Endodermal cell (in vitro differentiated cells): ENCODE data around the gene MAML1. TPM values are rescaled to one million over a fixed set of nuclear protein-coding genes. Genes with fewer than 3 reads are reported as not detected.
A peak's percentile ranks its signal among the peaks of the same experiment; 100 is the strongest.
"Not testable (repeated sequence)": the region's sequence is repeated elsewhere in the genome, so short reads cannot be mapped to it uniquely, and the experiment has no call there.

Source experiments
- DNase-seq: peaks from one replicate; pipeline ENCODE4 v3.0.0-alpha.2; 2017
- H3K27ac ChIP-seq: 2 replicates; pipeline ENCODE4 v1.5.1; 2013; ENCODE audit warnings: mild to moderate bottlenecking, low read depth, low read length, moderate library complexity
- H3K27me3 ChIP-seq: 2 replicates; pipeline ENCODE4 v1.6.1; 2013; ENCODE audit warnings: mild to moderate bottlenecking, low read length, moderate library complexity; ENCODE audit not compliant: insufficient read depth, control insufficient read depth, poor library complexity, severe bottlenecking
- H3K36me3 ChIP-seq: 2 replicates; pipeline ENCODE4 v1.7.0; 2013; ENCODE audit warnings: mild to moderate bottlenecking, low read length, moderate library complexity; ENCODE audit not compliant: control insufficient read depth, insufficient read depth
- H3K4me1 ChIP-seq: one replicate; pipeline ENCODE4 v1.7.0; 2013; ENCODE audit warnings: low read length; ENCODE audit not compliant: control insufficient read depth, insufficient read depth
- H3K4me3 ChIP-seq: 2 replicates; pipeline ENCODE4 v1.5.1; 2013; ENCODE audit warnings: mild to moderate bottlenecking, low read length, moderate library complexity
- H3K9ac ChIP-seq: 2 replicates; pipeline ENCODE4 v1.6.1; 2013; ENCODE audit warnings: mild to moderate bottlenecking, low read length, moderate library complexity; ENCODE audit not compliant: poor library complexity, severe bottlenecking; ENCODE audit errors: extremely low read depth
- H3K9me3 ChIP-seq: 2 replicates; pipeline ENCODE4 v1.6.1; 2013; ENCODE audit warnings: mild to moderate bottlenecking, low read length, moderate library complexity; ENCODE audit not compliant: control insufficient read depth
- H3K27ac Mint-ChIP-seq: 2 replicates; pipeline ENCODE4 v1.8.0; 2020; ENCODE audit warnings: mixed read lengths
- H3K27me3 Mint-ChIP-seq: 2 replicates; pipeline ENCODE4 v1.8.0; 2021; ENCODE audit warnings: mild to moderate bottlenecking, mixed read lengths; ENCODE audit not compliant: insufficient read depth
- H3K36me3 Mint-ChIP-seq: 2 replicates; pipeline ENCODE4 v1.8.0; 2020; ENCODE audit warnings: low read depth, mixed read lengths
- H3K4me1 Mint-ChIP-seq: 2 replicates; pipeline ENCODE4 v1.8.0; 2020; ENCODE audit warnings: mixed read lengths
- H3K4me3 Mint-ChIP-seq: 2 replicates; pipeline ENCODE4 v1.8.0; 2020; ENCODE audit warnings: mild to moderate bottlenecking, moderate library complexity, mixed read lengths
- H3K9me3 Mint-ChIP-seq: 2 replicates; pipeline ENCODE4 v1.8.0; 2020; ENCODE audit warnings: mild to moderate bottlenecking, mixed read lengths
- WGBS, 2 experiments: methylation state at CpG; one replicate each; pipeline versions ENCODE4 v1.1.5 to v1.1.7; 2013; ENCODE audit warnings: missing lambda C conversion rate in 2 of 2, mixed read lengths in 1 of 2; ENCODE audit not compliant: insufficient coverage in 1 of 2, insufficient read length in 1 of 2; 5-methylcytosine and 5-hydroxymethylcytosine counted together
- total RNA-seq, 2 donors: library from RNA; stranded (reverse); fragmentation: NEBNext Ultra II Directional in 1 of 2; extraction: Animal tissue kit (Norgen Biotek cat#: 25700) in 1 of 2; gene quantifications; 2 replicates in 1 of 2; 3 replicates in 1 of 2; pipeline ENCODE4 v1.2.1, GENCODE V29; 2021
- TF ChIP-seq, protein P1 (sequence below): fragments of 200-600 bp; sonication (generic); conservative IDR thresholded peaks from 2 replicates; pipeline ENCODE4 v1.5.0; 2021; ENCODE audit warnings: antibody characterized with exemption, mild to moderate bottlenecking

The MAML1 gene
- total RNA-seq, 2 donors from 2014 or later = 38.9 to 41.4 TPM

DNA sequence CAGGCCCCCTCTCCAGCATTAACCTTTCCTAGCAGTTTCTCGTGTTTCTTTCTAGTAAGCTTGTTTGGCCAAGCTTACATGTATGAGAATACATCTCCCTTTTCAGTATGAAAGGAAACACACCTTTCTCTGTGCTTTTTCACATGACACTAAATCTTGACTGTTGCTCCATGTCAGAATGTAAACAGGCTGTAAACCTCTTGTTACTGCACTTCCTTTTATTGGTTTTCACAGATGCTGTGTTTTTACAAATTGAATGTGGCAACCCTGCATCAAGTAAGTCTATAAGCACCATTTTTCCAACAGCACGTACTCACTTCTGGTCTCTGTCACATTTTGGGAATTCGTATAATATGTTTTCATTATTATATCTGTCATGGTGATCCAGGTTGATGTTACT lies 36.0 kb upstream of the MAML1 start:
- H3K4me3 Mint-ChIP-seq = no peak overlapping the region
- DNase-seq = no peak
- peaks cover 12% of the 10 kb centered on the region for H3K36me3 Mint-ChIP-seq
- peaks cover 4% of the 10 kb centered on the region for H3K4me1 Mint-ChIP-seq
- H3K9me3 Mint-ChIP-seq = no peaks in the 10 kb centered on the region
- H3K9ac ChIP-seq = no peak overlapping the region
- no peaks in the 10 kb centered on the region for H3K9me3 ChIP-seq
- no peaks in the 10 kb centered on the region for H3K27me3 ChIP-seq
- no peak overlapping the region for H3K27ac Mint-ChIP-seq
- H3K27ac ChIP-seq = no peak overlapping the region
- TF ChIP-seq, protein P1, sequence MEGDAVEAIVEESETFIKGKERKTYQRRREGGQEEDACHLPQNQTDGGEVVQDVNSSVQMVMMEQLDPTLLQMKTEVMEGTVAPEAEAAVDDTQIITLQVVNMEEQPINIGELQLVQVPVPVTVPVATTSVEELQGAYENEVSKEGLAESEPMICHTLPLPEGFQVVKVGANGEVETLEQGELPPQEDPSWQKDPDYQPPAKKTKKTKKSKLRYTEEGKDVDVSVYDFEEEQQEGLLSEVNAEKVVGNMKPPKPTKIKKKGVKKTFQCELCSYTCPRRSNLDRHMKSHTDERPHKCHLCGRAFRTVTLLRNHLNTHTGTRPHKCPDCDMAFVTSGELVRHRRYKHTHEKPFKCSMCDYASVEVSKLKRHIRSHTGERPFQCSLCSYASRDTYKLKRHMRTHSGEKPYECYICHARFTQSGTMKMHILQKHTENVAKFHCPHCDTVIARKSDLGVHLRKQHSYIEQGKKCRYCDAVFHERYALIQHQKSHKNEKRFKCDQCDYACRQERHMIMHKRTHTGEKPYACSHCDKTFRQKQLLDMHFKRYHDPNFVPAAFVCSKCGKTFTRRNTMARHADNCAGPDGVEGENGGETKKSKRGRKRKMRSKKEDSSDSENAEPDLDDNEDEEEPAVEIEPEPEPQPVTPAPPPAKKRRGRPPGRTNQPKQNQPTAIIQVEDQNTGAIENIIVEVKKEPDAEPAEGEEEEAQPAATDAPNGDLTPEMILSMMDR = no peak
- no peaks in the 10 kb centered on the region for H3K4me1 ChIP-seq
- 99 to 100% methylated on average over 2 to 3 of the region's 3 CpGs for WGBS, 2 experiments
- H3K4me3 ChIP-seq = no peak overlapping the region
- H3K27me3 Mint-ChIP-seq = peaks cover 1% of the 10 kb centered on the region
- peaks cover 13% of the 10 kb centered on the region for H3K36me3 ChIP-seq

DNA sequence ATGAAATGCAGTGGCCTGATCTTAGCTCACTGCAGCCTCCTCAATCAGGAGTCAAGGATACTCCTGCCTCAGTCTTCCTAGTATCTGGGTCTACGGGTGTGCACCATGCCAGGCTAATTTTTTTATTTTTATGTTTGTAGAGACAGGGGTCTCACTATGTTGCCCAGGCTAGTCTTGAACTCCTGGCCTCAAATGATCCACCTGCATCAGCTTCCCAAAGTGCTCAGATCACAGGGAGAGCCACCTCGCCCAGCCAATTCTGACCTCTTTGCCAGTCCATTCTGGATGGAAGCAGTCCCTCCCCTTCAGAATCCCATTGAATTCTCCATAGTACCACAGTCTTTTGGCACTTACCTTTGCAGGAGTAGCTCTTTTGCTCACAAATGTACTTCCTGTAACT lies 35.5 kb upstream of the MAML1 start:
- no peak overlapping the region for H3K27ac ChIP-seq

DNA sequence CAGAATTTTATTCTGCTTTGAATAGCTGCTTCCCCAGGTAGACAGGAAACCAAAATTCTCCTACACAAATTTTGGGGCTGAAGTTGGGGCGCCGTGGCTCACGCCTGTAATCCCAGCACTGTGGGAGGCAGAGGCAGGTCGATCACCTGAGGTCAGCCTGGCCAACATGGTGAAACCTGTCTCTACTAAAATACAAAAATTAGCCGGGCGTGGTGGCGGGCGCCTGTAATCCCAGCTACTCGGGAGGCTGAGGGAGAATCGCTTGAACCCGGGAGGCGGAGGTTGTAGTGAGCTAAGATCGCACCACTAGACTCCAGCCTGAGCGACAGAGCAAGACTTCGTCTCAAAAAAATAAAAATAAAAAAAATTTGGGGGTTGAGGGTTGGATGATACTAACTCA lies 35.1 kb upstream of the MAML1 start:
- H3K27ac ChIP-seq = peak overlapping the region; percentile 97
- H3K9me3 ChIP-seq, H3K27me3 ChIP-seq, H3K9me3 Mint-ChIP-seq, H3K4me1 Mint-ChIP-seq, H3K27ac Mint-ChIP-seq, H3K4me1 ChIP-seq, DNase-seq, H3K27me3 Mint-ChIP-seq: not testable (repeated sequence)
- peak overlapping the region; percentile 83 for H3K4me3 ChIP-seq
- Mint-ChIP-seq H3K4me3 (peak overlapping the region; percentile 97), H3K36me3 (peaks cover 19% of the 10 kb centered on the region)
- peaks cover 22% of the 10 kb centered on the region for H3K36me3 ChIP-seq
- H3K9ac ChIP-seq = peak overlapping the region; percentile 94
- WGBS, 2 experiments = 93 to 98% methylated on average over 9 to 13 of the region's 15 CpGs

More for the DNA sequence above, 35.5 kb upstream of the MAML1 start:
- H3K4me3 ChIP-seq = no peak overlapping the region
- no peak overlapping the region for H3K9ac ChIP-seq
- Mint-ChIP-seq H3K27me3 (peaks cover 1% of the 10 kb centered on the region), H3K36me3 (peaks cover 15% of the 10 kb centered on the region), H3K9me3 (no peaks in the 10 kb centered on the region), H3K4me3 (peak overlapping the region; percentile 97), H3K27ac (no peak overlapping the region), H3K4me1 (peaks cover 4% of the 10 kb centered on the region)
- TF ChIP-seq, protein P1 = no peak
- H3K4me1 ChIP-seq = no peaks in the 10 kb centered on the region
- H3K9me3 ChIP-seq = no peaks in the 10 kb centered on the region
- DNase-seq = no peak
- H3K36me3 ChIP-seq = peaks cover 18% of the 10 kb centered on the region
- WGBS, 2 experiments = 96 to 100% methylated on average over 1 to 2 of the region's 2 CpGs
- no peaks in the 10 kb centered on the region for H3K27me3 ChIP-seq
